COLO829 (cell line): ENCODE measurements around the gene TBC1D16.
"Not testable (repeated sequence)": the region's sequence is repeated elsewhere in the genome, so short reads cannot be mapped to it uniquely, and the experiment has no call there.

Experiments used
- DNase-seq: peaks from one replicate; pipeline ENCODE4 v3.0.0; 2012; ENCODE audit warnings: low spot score

The TBC1D16 gene

GRCh38 chr17:79971651-79972050, 64.0 kb downstream of the TBC1D16 start:
- DNase-seq = no peak

- DNase-seq = no peak
Observed at GRCh38 chr17:79970576-79971068, 65.0 kb downstream of the TBC1D16 start.

GRCh38 chr17:79969906-79970305, 65.8 kb downstream of the TBC1D16 start:
- no peak for DNase-seq

- DNase-seq = no peak
Observed at GRCh38 chr17:79968116-79968515, 67.6 kb downstream of the TBC1D16 start.

- no peak for DNase-seq
Observed at GRCh38 chr17:79966681-79967080, 69.0 kb downstream of the TBC1D16 start.

GRCh38 chr17:79965806-79966205, 69.9 kb downstream of the TBC1D16 start:
- no peak for DNase-seq

GRCh38 chr17:79962467-79962866, 73.2 kb downstream of the TBC1D16 start:
- not testable (repeated sequence) for DNase-seq

GRCh38 chr17:79961567-79961966, 74.1 kb downstream of the TBC1D16 start:
- not testable (repeated sequence) for DNase-seq

- peak; percentile 78 for DNase-seq
Observed at GRCh38 chr17:79960788-79961522, 74.7 kb downstream of the TBC1D16 start.

GRCh38 chr17:79959042-79959441, 76.6 kb downstream of the TBC1D16 start:
- DNase-seq = no peak

GRCh38 chr17:79956853-79957252, 78.8 kb downstream of the TBC1D16 start:
- no peak for DNase-seq

- DNase-seq = not testable (repeated sequence)
Observed at GRCh38 chr17:79956441-79956735, 79.3 kb downstream of the TBC1D16 start.

GRCh38 chr17:79955691-79956440, 79.8 kb downstream of the TBC1D16 start:
- DNase-seq = no peak

GRCh38 chr17:79955167-79955549, 80.5 kb downstream of the TBC1D16 start:
- DNase-seq = no peak

- no peak for DNase-seq
Observed at GRCh38 chr17:79954281-79955166, 81.1 kb downstream of the TBC1D16 start.

- DNase-seq = no peak
Observed at GRCh38 chr17:79953335-79953734, 82.3 kb downstream of the TBC1D16 start.

GRCh38 chr17:79952901-79953300, 82.8 kb downstream of the TBC1D16 start:
- no peak for DNase-seq

GRCh38 chr17:79952265-79952877, 83.3 kb downstream of the TBC1D16 start:
- DNase-seq = no peak

GRCh38 chr17:79951361-79952264, 84.1 kb downstream of the TBC1D16 start:
- DNase-seq = peak; percentile 91

- DNase-seq = peak; percentile 91
Observed at GRCh38 chr17:79950751-79951150, 84.9 kb downstream of the TBC1D16 start.

GRCh38 chr17:79950306-79950705, 85.4 kb downstream of the TBC1D16 start:
- no peak for DNase-seq
